Upper lobe of right lung (tissue), 1 donor: Measurements from ENCODE around the gene CNGB1. TPM values are rescaled to one million over a fixed set of nuclear protein-coding genes. Genes with fewer than 3 reads are reported as not detected.

ENCODE experiments used
- ATAC-seq: fragments of 200-7000 bp; cut with Tn5 transposase; one replicate; pipeline ENCODE4 v1.9.1; 2020; ENCODE audit warnings: mild to moderate bottlenecking, moderate library complexity
- DNase-seq: peaks from one replicate; pipeline ENCODE4 v3.0.0-alpha.2; 2020
- H3K27ac ChIP-seq: fragments of 200-600 bp; one replicate; pipeline ENCODE4 v1.8.0; 2022
- H3K27me3 ChIP-seq: fragments of 200-600 bp; one replicate; pipeline ENCODE4 v1.8.0; 2022; ENCODE audit warnings: mild to moderate bottlenecking
- H3K36me3 ChIP-seq: fragments of 200-600 bp; one replicate; pipeline ENCODE4 v1.8.0; 2022
- H3K4me1 ChIP-seq: fragments of 200-600 bp; one replicate; pipeline ENCODE4 v1.8.0; 2022
- H3K4me3 ChIP-seq: fragments of 200-600 bp; one replicate; pipeline ENCODE4 v1.8.0; 2022; ENCODE audit warnings: mild to moderate bottlenecking
- H3K9me3 ChIP-seq: fragments of 200-600 bp; one replicate; pipeline ENCODE4 v1.8.0; 2022
- intact Hi-C: fragments of 100-400 bp; cut with DNase I; formaldehyde crosslinking; loops from one replicate; pipeline ENCODE4 v1.11.0; 2022
- total RNA-seq: library from RNA; stranded (reverse); fragmentation: NEBNext Ultra II Directional; extraction: Animal tissue kit (Norgen Biotek cat#: 25700); gene quantifications from one replicate; pipeline ENCODE4 v1.2.1, GENCODE V29; 2021
- TF ChIP-seq, protein P1 (sequence below): fragments of 200-600 bp; IDR thresholded peaks from one replicate; pipeline ENCODE4 v1.8.0; 2022; ENCODE audit warnings: antibody characterized with exemption
- donor health status: DM: no; HTN: yes; CAD: no; lungs with severe emphysema.

Gene CNGB1
- total RNA-seq, 1 donor from 2014 or later = not detected

- DNase-seq = no peak
- no peak overlapping the region for H3K27ac ChIP-seq
- intact Hi-C loops = no loop called here
Measured at GRCh38 chr16:57969451-57970123, 1.3 kb downstream of the CNGB1 start.

GRCh38 chr16:57967916-57968315 is 3.0 kb downstream of the CNGB1 start:
- H3K9me3 ChIP-seq = no peaks in the 10 kb centered on the region

More at GRCh38 chr16:57969451-57970123, 1.3 kb downstream of the CNGB1 start:
- no peak for ATAC-seq
- no peaks in the 10 kb centered on the region for H3K27me3 ChIP-seq
- no peak overlapping the region for H3K4me3 ChIP-seq
- no peaks in the 10 kb centered on the region for H3K36me3 ChIP-seq
- no peaks in the 10 kb centered on the region for H3K4me1 ChIP-seq
- TF ChIP-seq, protein P1, sequence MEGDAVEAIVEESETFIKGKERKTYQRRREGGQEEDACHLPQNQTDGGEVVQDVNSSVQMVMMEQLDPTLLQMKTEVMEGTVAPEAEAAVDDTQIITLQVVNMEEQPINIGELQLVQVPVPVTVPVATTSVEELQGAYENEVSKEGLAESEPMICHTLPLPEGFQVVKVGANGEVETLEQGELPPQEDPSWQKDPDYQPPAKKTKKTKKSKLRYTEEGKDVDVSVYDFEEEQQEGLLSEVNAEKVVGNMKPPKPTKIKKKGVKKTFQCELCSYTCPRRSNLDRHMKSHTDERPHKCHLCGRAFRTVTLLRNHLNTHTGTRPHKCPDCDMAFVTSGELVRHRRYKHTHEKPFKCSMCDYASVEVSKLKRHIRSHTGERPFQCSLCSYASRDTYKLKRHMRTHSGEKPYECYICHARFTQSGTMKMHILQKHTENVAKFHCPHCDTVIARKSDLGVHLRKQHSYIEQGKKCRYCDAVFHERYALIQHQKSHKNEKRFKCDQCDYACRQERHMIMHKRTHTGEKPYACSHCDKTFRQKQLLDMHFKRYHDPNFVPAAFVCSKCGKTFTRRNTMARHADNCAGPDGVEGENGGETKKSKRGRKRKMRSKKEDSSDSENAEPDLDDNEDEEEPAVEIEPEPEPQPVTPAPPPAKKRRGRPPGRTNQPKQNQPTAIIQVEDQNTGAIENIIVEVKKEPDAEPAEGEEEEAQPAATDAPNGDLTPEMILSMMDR = no peak
- H3K9me3 ChIP-seq = no peaks in the 10 kb centered on the region

DNA sequence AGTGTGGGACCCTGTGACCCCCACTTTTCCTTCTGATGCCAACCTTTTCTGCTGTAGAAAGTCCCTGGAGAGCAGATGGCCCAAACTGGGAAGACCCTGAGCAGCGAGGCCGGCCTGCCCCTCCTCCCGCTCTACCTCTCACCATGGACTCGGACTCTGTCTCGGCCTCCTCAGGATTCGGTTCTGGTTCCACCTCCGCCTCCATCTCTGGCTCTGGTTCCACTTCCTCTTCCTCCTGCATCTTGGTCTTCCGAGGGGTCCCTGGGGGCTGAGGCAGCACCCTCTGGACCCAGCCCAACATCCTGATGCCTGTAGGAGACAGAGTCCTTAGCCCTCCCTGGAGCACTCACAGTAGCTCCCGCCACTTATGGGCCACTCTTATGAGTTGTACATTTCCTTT is 3.9 kb downstream of the CNGB1 start:
- no peak overlapping the region for H3K4me3 ChIP-seq
- H3K36me3 ChIP-seq = no peaks in the 10 kb centered on the region
- intact Hi-C loops = no loop called here
- ATAC-seq (no peak), DNase-seq (no peak)
- no peaks in the 10 kb centered on the region for H3K27me3 ChIP-seq
- no peak overlapping the region for H3K27ac ChIP-seq
- TF ChIP-seq, protein P1 = no peak
- no peaks in the 10 kb centered on the region for H3K4me1 ChIP-seq
- H3K9me3 ChIP-seq = no peaks in the 10 kb centered on the region

More at GRCh38 chr16:57967916-57968315, 3.0 kb downstream of the CNGB1 start:
- Histone ChIP-seq H3K36me3 (no peaks in the 10 kb centered on the region), H3K27me3 (no peaks in the 10 kb centered on the region), H3K27ac (no peak overlapping the region), H3K4me1 (no peaks in the 10 kb centered on the region), H3K4me3 (no peak overlapping the region)
- no peak for DNase-seq
- intact Hi-C loops = no loop called here
- TF ChIP-seq, protein P1 = no peak
- no peak for ATAC-seq

GRCh38 chr16:57966204-57966771 is 4.6 kb downstream of the CNGB1 start:
- Histone ChIP-seq H3K9me3 (no peaks in the 10 kb centered on the region), H3K27ac (no peak overlapping the region), H3K4me1 (no peaks in the 10 kb centered on the region), H3K4me3 (no peak overlapping the region), H3K36me3 (no peaks in the 10 kb centered on the region), H3K27me3 (no peaks in the 10 kb centered on the region)
- DNase-seq (no peak), ATAC-seq (no peak)
- intact Hi-C loops = no loop called here
- TF ChIP-seq, protein P1 = no peak

GRCh38 chr16:57964157-57964700 is 6.7 kb downstream of the CNGB1 start:
- no peak overlapping the region for H3K27ac ChIP-seq
- ATAC-seq (no peak), DNase-seq (no peak)
- TF ChIP-seq, protein P1 = no peak
- H3K4me3 ChIP-seq = no peak overlapping the region
- no peaks in the 10 kb centered on the region for H3K36me3 ChIP-seq
- no peaks in the 10 kb centered on the region for H3K27me3 ChIP-seq
- no peaks in the 10 kb centered on the region for H3K4me1 ChIP-seq
- intact Hi-C loops = no loop called here
- H3K9me3 ChIP-seq = no peaks in the 10 kb centered on the region
